Neural cell (in vitro differentiated cells): ENCODE measurements around the gene MOGAT2.

ENCODE experiments used
- CTCF ChIP-seq: fragments of 450-650 bp; IDR thresholded peaks from 2 replicates; pipeline ENCODE4 v1.5.1; 2014; ENCODE audit warnings: antibody characterized with exemption, mild to moderate bottlenecking, moderate library complexity; ENCODE audit not compliant: poor library complexity, severe bottlenecking
- EZH2 ChIP-seq: fragments of 200-600, 300-800 bp; shearing (Covaris generic), sonication (generic); IDR thresholded peaks from 2 replicates; pipeline ENCODE4 v1.6.1; 2014; ENCODE audit warnings: antibody characterized with exemption, low read length, borderline replicate concordance, mild to moderate bottlenecking; ENCODE audit not compliant: insufficient read depth, poor library complexity, severe bottlenecking
- REST ChIP-seq: IDR thresholded peaks from 2 replicates; pipeline ENCODE4 v1.6.1; 2012; ENCODE audit warnings: borderline replicate concordance
- SMC3 ChIP-seq: fragments of 450-650 bp; conservative IDR thresholded peaks from 2 replicates; pipeline ENCODE4 v1.6.1; 2014; ENCODE audit warnings: antibody characterized with exemption, mild to moderate bottlenecking, moderate library complexity; ENCODE audit not compliant: poor library complexity
- TAF1 ChIP-seq: IDR thresholded peaks from 2 replicates; pipeline ENCODE4 v1.6.1; 2012; ENCODE audit warnings: low read depth

GRCh38 chr11:75689863-75690609 lies 27.6 kb upstream of the MOGAT2 start:
- TF ChIP-seq CTCF: no peak
- no peak for TF ChIP-seq TAF1
- TF ChIP-seq REST: no peak
- no peak for TF ChIP-seq EZH2
- no peak for TF ChIP-seq SMC3
